Keratinocyte (primary cell): ENCODE results near the gene RNF125. TPM values are rescaled to one million over a fixed set of nuclear protein-coding genes. Genes with fewer than 3 reads are reported as not detected.

ENCODE experiments used
- DNase-seq: peaks from one replicate; pipeline ENCODE4 v3.0.0-alpha.2; 2011; ENCODE audit warnings: low read depth, missing footprints, low spot score
- FAIRE-seq: peaks from 2 replicates; lab custom pipeline; 2011; peaks lifted over from hg19 to GRCh38; lab: Jason Lieb, UNC
- H2AFZ ChIP-seq: 2 replicates; pipeline ENCODE4 v1.6.0; 2012; ENCODE audit warnings: low read length, control low read depth, inconsistent platforms; ENCODE audit not compliant: control insufficient read depth
- H3K27ac ChIP-seq: 2 replicates; pipeline ENCODE4 v1.5.1; 2011; ENCODE audit warnings: low read length; ENCODE audit not compliant: control insufficient read depth, insufficient read depth
- H3K27me3 ChIP-seq: 3 replicates; pipeline ENCODE4 v1.6.0; 2011; ENCODE audit warnings: low read length; ENCODE audit not compliant: control insufficient read depth, insufficient read depth; ENCODE audit errors: extremely low read depth
- H3K36me3 ChIP-seq, 2 experiments: 2 replicates in 1 of 2; 3 replicates in 1 of 2; pipeline ENCODE4 v1.5.1; 2011; ENCODE audit warnings: low read length in 2 of 2, mild to moderate bottlenecking in 1 of 2; ENCODE audit not compliant: control insufficient read depth in 2 of 2, insufficient read depth in 2 of 2; ENCODE audit errors: extremely low read depth in 1 of 2
- H3K4me1 ChIP-seq: 3 replicates; pipeline ENCODE4 v1.5.1; 2011; ENCODE audit warnings: low read length; ENCODE audit not compliant: control insufficient read depth, insufficient read depth; ENCODE audit errors: extremely low read depth
- H3K4me2 ChIP-seq: 3 replicates; pipeline ENCODE4 v1.6.0; 2011; ENCODE audit warnings: low read depth, low read length; ENCODE audit not compliant: control insufficient read depth, insufficient read depth; ENCODE audit errors: extremely low read depth
- H3K4me3 ChIP-seq, 3 experiments: fragments of 200-600 bp in 1 of 3; sonication (generic) in 1 of 3; 2 replicates in 2 of 3; 3 replicates in 1 of 3; pipeline ENCODE4 v1.5.1; 2011 to 2016; ENCODE audit warnings: low read length in 3 of 3, mild to moderate bottlenecking in 3 of 3, control low read depth in 2 of 3, inconsistent platforms in 1 of 3, low read depth in 1 of 3, mixed read lengths in 1 of 3, mixed run types in 1 of 3, moderate library complexity in 1 of 3; ENCODE audit not compliant: control insufficient read depth in 2 of 3, insufficient read depth in 2 of 3; ENCODE audit errors: extremely low read depth in 1 of 3
- H3K79me2 ChIP-seq: 2 replicates; pipeline ENCODE4 v1.6.0; 2012; ENCODE audit warnings: low read length; ENCODE audit not compliant: control insufficient read depth, insufficient read depth
- H3K9ac ChIP-seq: 3 replicates; pipeline ENCODE4 v1.6.0; 2011; ENCODE audit warnings: low read length; ENCODE audit not compliant: control insufficient read depth, insufficient read depth; ENCODE audit errors: extremely low read depth
- H3K9me1 ChIP-seq: 3 replicates; pipeline ENCODE4 v1.6.0; 2011; ENCODE audit warnings: low read length; ENCODE audit not compliant: control insufficient read depth, insufficient read depth; ENCODE audit errors: extremely low read depth
- H3K9me3 ChIP-seq: 2 replicates; pipeline ENCODE4 v1.5.1; 2012; ENCODE audit warnings: low read depth, low read length; ENCODE audit not compliant: control insufficient read depth
- H4K20me1 ChIP-seq: 3 replicates; pipeline ENCODE4 v1.6.0; 2011; ENCODE audit warnings: low read length; ENCODE audit not compliant: control insufficient read depth, insufficient read depth; ENCODE audit errors: extremely low read depth
- CTCF ChIP-seq, 3 experiments: IDR thresholded peaks in 1 of 3; conservative IDR thresholded peaks in 1 of 3; optimal IDR thresholded peaks in 1 of 3; 2 replicates in 2 of 3; 3 replicates in 1 of 3; pipeline versions ENCODE3 to v1.5.1; 2011; ENCODE audit warnings: low read length in 3 of 3, mild to moderate bottlenecking in 3 of 3, moderate library complexity in 2 of 3, control low read depth in 1 of 3, inconsistent platforms in 1 of 3; ENCODE audit not compliant: insufficient read depth in 2 of 3; ENCODE audit errors: extremely low read depth in 1 of 3
- EZH2 ChIP-seq: IDR thresholded peaks from one replicate; pipeline ENCODE4 v1.6.1; 2012; ENCODE audit warnings: inconsistent platforms, mild to moderate bottlenecking, low read length, moderate library complexity
- dilution Hi-C: fragments of 300-500 bp; cut with MboI; formaldehyde crosslinking; loops from one replicate; pipeline ENCODE4 v1.7.0; 2020; ENCODE audit warnings: low sequenced_read_pairs; ENCODE audit not compliant: extremely low pct_ligation_motif_present
- polyA plus RNA-seq, 5 experiments: library from polyadenylated mRNA; depleted of rRNA in 3 of 5; stranded (reverse) in 3 of 5; stranded (forward) in 1 of 5; unstranded in 1 of 5; fragments of >200 nt; gene quantifications; 1 replicate in 1 of 5; 2 replicates in 3 of 5; 3 replicates in 1 of 5; pipeline versions ENCODE4 v1.2.1 to v1.2.3, GENCODE V29; 2011 to 2012; ENCODE audit warnings: missing spikeins in 2 of 5, low read depth in 1 of 5, low replicate concordance in 1 of 5

Gene RNF125
- polyA plus RNA-seq, 1 donor (not counting 4 experiments of a cell fraction or from before 2014, with no cell fraction given), result 4.5 TPM

DNA sequence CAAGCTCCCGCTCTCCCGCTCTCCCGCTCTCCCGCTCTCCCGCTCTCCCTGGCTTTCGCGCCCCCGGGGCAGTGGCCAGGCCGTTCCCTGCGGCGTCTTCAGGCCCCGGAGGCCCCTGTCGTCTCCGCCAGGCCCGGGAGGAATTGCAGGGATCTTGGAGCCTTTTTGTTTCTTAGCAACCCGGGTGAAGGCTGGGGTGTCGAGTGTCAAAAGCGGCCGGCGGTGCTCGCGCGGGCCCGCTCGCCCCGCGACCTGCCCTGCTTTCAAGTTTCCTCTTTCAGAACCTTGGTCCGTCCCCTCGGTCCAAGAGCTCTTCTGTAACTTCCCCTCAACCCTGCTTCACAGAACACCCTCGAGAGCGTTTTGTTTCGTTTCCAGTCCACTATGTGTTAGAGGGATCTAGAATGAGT lies 74.5 kb downstream of the RNF125 start:
- Histone ChIP-seq H3K4me2 (peak overlapping the region; percentile 92), H3K9me1 (no peaks in the 10 kb centered on the region), H3K9me3 (no peaks in the 10 kb centered on the region), H4K20me1 (peaks cover 2% of the 10 kb centered on the region), H3K36me3 (peaks cover 0 to 5% of the 10 kb centered on the region in 2 experiments), H3K79me2 (peaks cover 56% of the 10 kb centered on the region), H3K4me1 (peaks cover 12% of the 10 kb centered on the region), H2AFZ (peak overlapping the region; percentile 54), H3K27me3 (no peaks in the 10 kb centered on the region), H3K27ac (peak overlapping the region; percentile 84), H3K4me3 (peak overlapping the region; percentile 62 to 99 (median 92)), H3K9ac (peak overlapping the region; percentile 84)
- TF ChIP-seq EZH2 (no peak), CTCF (optimal IDR thresholded peaks at IDR 0.05 in 1 of 3, IDR thresholded peaks at IDR 0.05 in 1 of 3, conservative IDR thresholded peaks at IDR 0.05 in 1 of 3; ENCODE audit: extremely low read depth in 1 of 3, insufficient read depth in 2 of 3, low read length in 3 of 3) (no peak)
- DNase-seq, result no peak
- dilution Hi-C loops, result no loop called here
- no peak for FAIRE-seq

- H3K79me2 ChIP-seq, result peaks cover 59% of the 10 kb centered on the region
- no peaks in the 10 kb centered on the region for H3K9me1 ChIP-seq
- peaks cover 2% of the 10 kb centered on the region for H4K20me1 ChIP-seq
- dilution Hi-C loops, result no loop called here
- H3K36me3 ChIP-seq, result peaks cover 0 to 5% of the 10 kb centered on the region in 2 experiments
- FAIRE-seq (no peak), DNase-seq (no peak)
- peak overlapping the region; percentile 84 for H3K9ac ChIP-seq
- peak overlapping the region; percentile 54 for H2AFZ ChIP-seq
- no peak for TF ChIP-seq CTCF (optimal IDR thresholded peaks at IDR 0.05 in 1 of 3, IDR thresholded peaks at IDR 0.05 in 1 of 3, conservative IDR thresholded peaks at IDR 0.05 in 1 of 3; ENCODE audit: extremely low read depth in 1 of 3, insufficient read depth in 2 of 3, low read length in 3 of 3)
- TF ChIP-seq EZH2, result no peak
- H3K9me3 ChIP-seq, result no peaks in the 10 kb centered on the region
- H3K4me1 ChIP-seq, result peaks cover 12% of the 10 kb centered on the region
- H3K4me3 ChIP-seq, result peak overlapping the region; percentile 62 to 99 (median 92)
- H3K27ac ChIP-seq, result peak overlapping the region; percentile 84
- H3K27me3 ChIP-seq, result no peaks in the 10 kb centered on the region
- peak overlapping the region; percentile 92 for H3K4me2 ChIP-seq
Observed at GRCh38 chr18:32093523-32093922, 74.9 kb downstream of the RNF125 start.
